Esophagus mucosa (tissue), 1 donor: ENCODE results near the gene SLC7A6. TPM values are rescaled to one million over a fixed set of nuclear protein-coding genes. Genes with fewer than 3 reads are reported as not detected.

Source experiments
- ATAC-seq: fragments of 200-7000 bp; cut with Tn5 transposase; one replicate; pipeline ENCODE4 v1.9.1; 2020
- total RNA-seq: library from RNA; stranded (reverse); gene quantifications from one replicate; pipeline ENCODE4 v1.2.4, GENCODE V29; 2023
- donor health status: DM: yes; HTN: yes; CAD: no.

The SLC7A6 gene
- total RNA-seq, 1 donor from 2014 or later = 4.7 TPM

GRCh38 chr16:68235108-68235886 is 29.0 kb upstream of the SLC7A6 start:
- peak; percentile 14 for ATAC-seq

- ATAC-seq = no peak
Observed at GRCh38 chr16:68235887-68236136, 28.5 kb upstream of the SLC7A6 start, which contains the start of gene ESRP2. Gene ESRP2, minus strand, starts transcription at chr16:68236127. Its CDS starts 82 bp downstream, at chr16:68236045.

GRCh38 chr16:68236137-68236825 is 28.0 kb upstream of the SLC7A6 start:
- peak; percentile 70 for ATAC-seq

GRCh38 chr16:68236826-68237242 is 27.5 kb upstream of the SLC7A6 start:
- ATAC-seq = peak; percentile 0

- ATAC-seq = peak; percentile 75
Observed at GRCh38 chr16:68237243-68238028, 26.9 kb upstream of the SLC7A6 start.

GRCh38 chr16:68238029-68238345 is 26.3 kb upstream of the SLC7A6 start:
- ATAC-seq = no peak

GRCh38 chr16:68242085-68242484 is 22.2 kb upstream of the SLC7A6 start:
- no peak for ATAC-seq

GRCh38 chr16:68242926-68243858 is 21.1 kb upstream of the SLC7A6 start:
- no peak for ATAC-seq

- ATAC-seq = no peak
Observed at GRCh38 chr16:68244481-68244902, 19.8 kb upstream of the SLC7A6 start.

- ATAC-seq = peak; percentile 94
Observed at GRCh38 chr16:68244903-68245853, 19.1 kb upstream of the SLC7A6 start, which contains the start of gene PLA2G15. Gene PLA2G15, plus strand, starts transcription at chr16:68245373. Its CDS starts 54 bp downstream, at chr16:68245427.

- ATAC-seq = no peak
Observed at GRCh38 chr16:68246121-68246520, 18.2 kb upstream of the SLC7A6 start.

- ATAC-seq = no peak
Observed at GRCh38 chr16:68246666-68247065, 17.7 kb upstream of the SLC7A6 start.

- ATAC-seq = no peak
Observed at GRCh38 chr16:68247400-68247799, 16.9 kb upstream of the SLC7A6 start.

- ATAC-seq = no peak
Observed at GRCh38 chr16:68247932-68248331, 16.4 kb upstream of the SLC7A6 start.

GRCh38 chr16:68249371-68249770 is 15.0 kb upstream of the SLC7A6 start:
- ATAC-seq = no peak

GRCh38 chr16:68250951-68251350 is 13.4 kb upstream of the SLC7A6 start:
- no peak for ATAC-seq

GRCh38 chr16:68251832-68252231 is 12.5 kb upstream of the SLC7A6 start:
- ATAC-seq = no peak

GRCh38 chr16:68252383-68252782 is 11.9 kb upstream of the SLC7A6 start:
- no peak for ATAC-seq

GRCh38 chr16:68253721-68254120 is 10.6 kb upstream of the SLC7A6 start:
- no peak for ATAC-seq

- ATAC-seq = no peak
Observed at GRCh38 chr16:68255712-68256111, 8.6 kb upstream of the SLC7A6 start.
